Suprapubic skin (tissue), 4 donors: ENCODE measurements around the gene TMX2.

Experiments
- EP300 ChIP-seq: sonication (generic); formaldehyde crosslinking; IDR thresholded peaks from one replicate; pipeline ENCODE4 v1.6.1; 2017; ENCODE audit warnings: antibody characterized with exemption
- POLR2A ChIP-seq, 2 donors: fragments of 450-650 bp; IDR thresholded peaks; one replicate each; pipeline ENCODE4 v1.6.1; 2017; ENCODE audit warnings: antibody characterized with exemption in 2 of 2, mild to moderate bottlenecking in 2 of 2, moderate library complexity in 2 of 2
- POLR2AphosphoS5 ChIP-seq, 3 donors: sonication (generic); formaldehyde crosslinking; IDR thresholded peaks; one replicate each; pipeline ENCODE4 v1.6.1; 2017; ENCODE audit warnings: antibody characterized with exemption in 3 of 3
- TF ChIP-seq, protein P1 (sequence below), 2 donors: fragments of 200-600 bp in 1 of 2; fragments of 450-650 bp in 1 of 2; sonication (generic) in 1 of 2; IDR thresholded peaks; one replicate each; pipeline ENCODE4 v1.5.1; 2016 to 2019; ENCODE audit warnings: antibody characterized with exemption in 2 of 2, mild to moderate bottlenecking in 1 of 2, moderate library complexity in 1 of 2

DNA sequence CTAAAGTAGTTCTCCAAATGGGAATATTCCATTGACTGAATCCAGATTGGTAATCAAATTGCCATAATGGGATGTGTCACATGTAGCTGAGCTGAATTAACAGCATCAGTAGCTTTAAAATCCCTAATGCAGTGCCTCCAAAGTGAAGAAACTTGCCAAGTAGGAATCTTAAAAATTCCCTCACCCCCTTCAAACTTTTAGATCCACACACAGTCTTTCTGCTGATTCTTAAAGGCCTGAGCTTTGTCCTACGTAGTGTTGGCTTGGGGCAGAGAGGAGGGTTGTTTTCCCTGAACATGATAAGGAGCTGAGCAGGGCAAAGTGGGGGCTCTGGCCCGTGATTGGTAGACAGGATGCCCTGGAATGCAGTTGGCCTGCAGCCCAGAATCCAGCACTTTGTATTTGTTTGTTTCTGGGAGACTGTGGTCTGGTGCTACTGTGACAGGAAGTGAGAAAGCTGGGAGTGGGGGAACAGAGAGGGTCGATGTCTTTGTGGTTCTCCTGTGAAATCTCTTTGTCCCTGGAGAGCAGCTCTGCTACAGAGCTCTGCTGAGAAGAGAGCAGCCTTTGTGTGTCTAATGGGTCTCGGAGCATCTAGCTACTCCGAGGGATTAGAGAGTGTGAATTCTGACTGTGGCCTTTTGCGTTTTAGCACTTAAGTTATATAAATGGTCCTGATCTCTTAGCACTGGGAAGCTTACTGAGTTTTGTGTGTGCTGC, 66.1 kb downstream of the TMX2 start:
- TF ChIP-seq POLR2A (IDR thresholded peaks at IDR 0.05) (no peak), POLR2AphosphoS5 (IDR thresholded peaks at IDR 0.05) (peak in 1 of 3 donors; percentile 47), EP300 (no peak)
- TF ChIP-seq, protein P1, sequence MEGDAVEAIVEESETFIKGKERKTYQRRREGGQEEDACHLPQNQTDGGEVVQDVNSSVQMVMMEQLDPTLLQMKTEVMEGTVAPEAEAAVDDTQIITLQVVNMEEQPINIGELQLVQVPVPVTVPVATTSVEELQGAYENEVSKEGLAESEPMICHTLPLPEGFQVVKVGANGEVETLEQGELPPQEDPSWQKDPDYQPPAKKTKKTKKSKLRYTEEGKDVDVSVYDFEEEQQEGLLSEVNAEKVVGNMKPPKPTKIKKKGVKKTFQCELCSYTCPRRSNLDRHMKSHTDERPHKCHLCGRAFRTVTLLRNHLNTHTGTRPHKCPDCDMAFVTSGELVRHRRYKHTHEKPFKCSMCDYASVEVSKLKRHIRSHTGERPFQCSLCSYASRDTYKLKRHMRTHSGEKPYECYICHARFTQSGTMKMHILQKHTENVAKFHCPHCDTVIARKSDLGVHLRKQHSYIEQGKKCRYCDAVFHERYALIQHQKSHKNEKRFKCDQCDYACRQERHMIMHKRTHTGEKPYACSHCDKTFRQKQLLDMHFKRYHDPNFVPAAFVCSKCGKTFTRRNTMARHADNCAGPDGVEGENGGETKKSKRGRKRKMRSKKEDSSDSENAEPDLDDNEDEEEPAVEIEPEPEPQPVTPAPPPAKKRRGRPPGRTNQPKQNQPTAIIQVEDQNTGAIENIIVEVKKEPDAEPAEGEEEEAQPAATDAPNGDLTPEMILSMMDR (IDR thresholded peaks at IDR 0.05) = no peak
